Panc1 (cell line): ENCODE data around the gene SFTPD.

Experiments
- CTCF ChIP-seq: fragments of 450-650 bp; IDR thresholded peaks from 2 replicates; pipeline ENCODE4 v1.5.1; 2017; ENCODE audit warnings: mild to moderate bottlenecking
- POLR2AphosphoS5 ChIP-seq: IDR thresholded peaks from 2 replicates; pipeline ENCODE4 v1.6.1; 2012; ENCODE audit warnings: mild to moderate bottlenecking, low read depth, low read length, moderate library complexity
- REST ChIP-seq, 2 experiments: IDR thresholded peaks; 2 replicates each; pipeline ENCODE4 v1.6.1; 2011 to 2012; ENCODE audit warnings: low read depth in 2 of 2, control low read depth in 1 of 2, low read length in 1 of 2, mild to moderate bottlenecking in 1 of 2, moderate library complexity in 1 of 2; ENCODE audit not compliant: insufficient read depth in 1 of 2
- SIN3A ChIP-seq: IDR thresholded peaks from 2 replicates; pipeline ENCODE4 v1.6.1; 2012; ENCODE audit warnings: low read depth, mild to moderate bottlenecking, low read length, moderate library complexity, borderline replicate concordance; ENCODE audit not compliant: insufficient read depth

GRCh38 chr10:79994556-79994955 lies 45.7 kb upstream of the SFTPD start:
- TF ChIP-seq POLR2AphosphoS5: no peak
- TF ChIP-seq CTCF: no peak
- no peak for TF ChIP-seq REST (IDR thresholded peaks at IDR 0.05; ENCODE audit: insufficient read depth in 1 of 2, low read depth in 2 of 2, low read length in 1 of 2)
- no peak for TF ChIP-seq SIN3A
